Stimulated activated CD8-positive, alpha-beta memory T cell treated with anti-CD3 and anti-CD28 coated beads, Interleukin-12 subunit alpha, Interleukin-12 subunit beta, amount 100 ng/mL, for 1 hour (primary cell): ENCODE measurements around the gene SEMA5A.

Experiments used
- DNase-seq: peaks from one replicate; pipeline ENCODE4 v3.0.0-alpha.2; 2020; ENCODE audit warnings: low read depth

Gene SEMA5A

GRCh38 chr5:9549941-9550340, 4.1 kb upstream of the SEMA5A start:
- DNase-seq = no peak

GRCh38 chr5:9547122-9547947, 1.5 kb upstream of the SEMA5A start:
- no peak for DNase-seq

- no peak for DNase-seq
Measured at GRCh38 chr5:9545136-9545991, 511 bp downstream of the SEMA5A start.

GRCh38 chr5:9544502-9545135, 1.3 kb downstream of the SEMA5A start:
- DNase-seq = peak; percentile 28

GRCh38 chr5:9544056-9544455, 1.8 kb downstream of the SEMA5A start:
- no peak for DNase-seq

- DNase-seq = no peak
Measured at GRCh38 chr5:9543311-9543920, 2.5 kb downstream of the SEMA5A start.

GRCh38 chr5:9540791-9541190, 5.1 kb downstream of the SEMA5A start:
- DNase-seq = no peak

- DNase-seq = no peak
Measured at GRCh38 chr5:9538504-9538903, 7.4 kb downstream of the SEMA5A start.

GRCh38 chr5:9537223-9538141, 8.4 kb downstream of the SEMA5A start:
- no peak for DNase-seq

- no peak for DNase-seq
Measured at GRCh38 chr5:9536717-9537116, 9.2 kb downstream of the SEMA5A start.

GRCh38 chr5:9534881-9535517, 10.9 kb downstream of the SEMA5A start:
- no peak for DNase-seq

GRCh38 chr5:9533562-9534364, 12.1 kb downstream of the SEMA5A start:
- DNase-seq = no peak

- DNase-seq = no peak
Measured at GRCh38 chr5:9533096-9533495, 12.8 kb downstream of the SEMA5A start.

GRCh38 chr5:9529513-9529912, 16.4 kb downstream of the SEMA5A start:
- DNase-seq = no peak

- DNase-seq = no peak
Measured at GRCh38 chr5:9529041-9529480, 16.8 kb downstream of the SEMA5A start.

- DNase-seq = no peak
Measured at GRCh38 chr5:9524941-9525340, 20.9 kb downstream of the SEMA5A start.

GRCh38 chr5:9523090-9523823, 22.6 kb downstream of the SEMA5A start:
- no peak for DNase-seq

- no peak for DNase-seq
Measured at GRCh38 chr5:9519537-9519936, 26.3 kb downstream of the SEMA5A start.

GRCh38 chr5:9516591-9516990, 29.3 kb downstream of the SEMA5A start:
- DNase-seq = no peak
